Esophagus squamous epithelium (tissue), 4 donors: ENCODE results near the gene SYT1.

ENCODE experiments used
- POLR2A ChIP-seq, 4 donors: fragments of 450-650 bp; IDR thresholded peaks; one replicate each; pipeline ENCODE4 v1.6.1; 2017; ENCODE audit warnings: antibody characterized with exemption in 4 of 4, mild to moderate bottlenecking in 4 of 4, moderate library complexity in 3 of 4
- TF ChIP-seq, protein P1 (sequence below), 6 experiments: fragments of 450-650 bp in 4 of 6; fragments of 200-600 bp in 2 of 6; sonication (generic) in 2 of 6; IDR thresholded peaks; one replicate each; pipeline ENCODE4 v1.5.1; 2016 to 2019; ENCODE audit warnings: antibody characterized with exemption in 6 of 6, mild to moderate bottlenecking in 4 of 6, moderate library complexity in 4 of 6

DNA sequence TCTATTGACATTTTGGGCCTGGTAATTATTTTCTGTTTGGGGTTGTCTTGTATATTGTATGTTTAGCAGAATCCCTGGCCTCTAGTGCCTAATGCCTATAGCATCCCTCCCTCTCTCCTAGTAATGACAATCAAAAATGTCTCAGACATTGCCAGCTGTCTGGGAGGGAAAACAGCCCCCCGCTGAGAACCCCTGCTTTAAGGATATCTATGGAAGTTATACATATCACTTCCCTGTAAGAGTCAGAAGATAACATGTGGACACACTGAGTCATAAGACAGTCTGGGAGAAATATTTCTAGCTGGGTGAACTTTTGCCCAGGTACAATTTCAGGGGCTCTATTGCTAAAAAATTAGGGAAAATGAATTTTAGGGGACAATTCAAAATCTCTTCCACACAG, 571.2 kb downstream of the SYT1 start:
- TF ChIP-seq, protein P1, sequence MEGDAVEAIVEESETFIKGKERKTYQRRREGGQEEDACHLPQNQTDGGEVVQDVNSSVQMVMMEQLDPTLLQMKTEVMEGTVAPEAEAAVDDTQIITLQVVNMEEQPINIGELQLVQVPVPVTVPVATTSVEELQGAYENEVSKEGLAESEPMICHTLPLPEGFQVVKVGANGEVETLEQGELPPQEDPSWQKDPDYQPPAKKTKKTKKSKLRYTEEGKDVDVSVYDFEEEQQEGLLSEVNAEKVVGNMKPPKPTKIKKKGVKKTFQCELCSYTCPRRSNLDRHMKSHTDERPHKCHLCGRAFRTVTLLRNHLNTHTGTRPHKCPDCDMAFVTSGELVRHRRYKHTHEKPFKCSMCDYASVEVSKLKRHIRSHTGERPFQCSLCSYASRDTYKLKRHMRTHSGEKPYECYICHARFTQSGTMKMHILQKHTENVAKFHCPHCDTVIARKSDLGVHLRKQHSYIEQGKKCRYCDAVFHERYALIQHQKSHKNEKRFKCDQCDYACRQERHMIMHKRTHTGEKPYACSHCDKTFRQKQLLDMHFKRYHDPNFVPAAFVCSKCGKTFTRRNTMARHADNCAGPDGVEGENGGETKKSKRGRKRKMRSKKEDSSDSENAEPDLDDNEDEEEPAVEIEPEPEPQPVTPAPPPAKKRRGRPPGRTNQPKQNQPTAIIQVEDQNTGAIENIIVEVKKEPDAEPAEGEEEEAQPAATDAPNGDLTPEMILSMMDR (IDR thresholded peaks at IDR 0.05): no peak
- TF ChIP-seq POLR2A (IDR thresholded peaks at IDR 0.05): no peak
